Retinal pigment epithelial cell (primary cell): ENCODE results near the gene GSK3B.

ENCODE experiments used
- DNase-seq: peaks from one replicate; pipeline ENCODE4 v3.0.0-alpha.2; 2010; ENCODE audit warnings: low read depth
- H3K4me3 ChIP-seq: 2 replicates; pipeline ENCODE4 v1.5.1; 2011; ENCODE audit warnings: mild to moderate bottlenecking, low read length, control low read depth, moderate library complexity
- TF ChIP-seq, protein P1 (sequence below): conservative IDR thresholded peaks from 2 replicates; pipeline ENCODE4 v1.5.1; 2011; ENCODE audit warnings: low read depth, low read length, control low read depth, inconsistent platforms

GSK3B gene

GRCh38 chr3:119783883-119784282 is 310.4 kb downstream of the GSK3B start:
- TF ChIP-seq, protein P1, sequence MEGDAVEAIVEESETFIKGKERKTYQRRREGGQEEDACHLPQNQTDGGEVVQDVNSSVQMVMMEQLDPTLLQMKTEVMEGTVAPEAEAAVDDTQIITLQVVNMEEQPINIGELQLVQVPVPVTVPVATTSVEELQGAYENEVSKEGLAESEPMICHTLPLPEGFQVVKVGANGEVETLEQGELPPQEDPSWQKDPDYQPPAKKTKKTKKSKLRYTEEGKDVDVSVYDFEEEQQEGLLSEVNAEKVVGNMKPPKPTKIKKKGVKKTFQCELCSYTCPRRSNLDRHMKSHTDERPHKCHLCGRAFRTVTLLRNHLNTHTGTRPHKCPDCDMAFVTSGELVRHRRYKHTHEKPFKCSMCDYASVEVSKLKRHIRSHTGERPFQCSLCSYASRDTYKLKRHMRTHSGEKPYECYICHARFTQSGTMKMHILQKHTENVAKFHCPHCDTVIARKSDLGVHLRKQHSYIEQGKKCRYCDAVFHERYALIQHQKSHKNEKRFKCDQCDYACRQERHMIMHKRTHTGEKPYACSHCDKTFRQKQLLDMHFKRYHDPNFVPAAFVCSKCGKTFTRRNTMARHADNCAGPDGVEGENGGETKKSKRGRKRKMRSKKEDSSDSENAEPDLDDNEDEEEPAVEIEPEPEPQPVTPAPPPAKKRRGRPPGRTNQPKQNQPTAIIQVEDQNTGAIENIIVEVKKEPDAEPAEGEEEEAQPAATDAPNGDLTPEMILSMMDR = no peak
- no peak overlapping the region for H3K4me3 ChIP-seq

DNA sequence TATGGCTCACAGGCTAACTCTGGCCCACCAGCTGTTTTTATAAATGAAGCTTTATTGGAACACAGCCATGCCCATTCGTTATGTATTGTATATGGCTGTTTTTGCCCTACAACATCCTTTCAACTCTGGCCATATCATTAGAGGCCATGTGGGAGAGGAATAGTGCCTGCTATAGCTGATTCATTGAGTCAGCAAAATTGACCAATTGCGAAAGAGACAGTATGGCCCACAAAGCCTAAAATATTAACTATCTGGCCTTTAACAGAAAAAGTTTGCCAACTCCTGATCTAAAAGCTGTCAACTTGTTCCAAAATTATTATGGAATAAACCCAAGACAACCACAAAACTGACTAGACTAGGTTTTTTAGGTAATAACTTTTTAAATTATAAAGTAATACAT is 311.0 kb downstream of the GSK3B start:
- TF ChIP-seq, protein P1 = no peak
- DNase-seq = no peak
- no peak overlapping the region for H3K4me3 ChIP-seq

More at GRCh38 chr3:119783883-119784282, 310.4 kb downstream of the GSK3B start:
- no peak for DNase-seq

- DNase-seq = no peak
- TF ChIP-seq, protein P1 = no peak
These were observed 311.8 kb downstream of the GSK3B start for GRCh38 chr3:119782460-119782859.

GRCh38 chr3:119781330-119782198 is 312.7 kb downstream of the GSK3B start, which contains the start of gene NR1I2:
NR1I2 (plus strand) TSS chr3:119782101.
- no peak within 1 kb of the TSS for H3K4me3 ChIP-seq
- TF ChIP-seq, protein P1 = no peak
- DNase-seq = no peak

More at GRCh38 chr3:119782460-119782859, 311.8 kb downstream of the GSK3B start:
- no peak overlapping the region for H3K4me3 ChIP-seq

DNA sequence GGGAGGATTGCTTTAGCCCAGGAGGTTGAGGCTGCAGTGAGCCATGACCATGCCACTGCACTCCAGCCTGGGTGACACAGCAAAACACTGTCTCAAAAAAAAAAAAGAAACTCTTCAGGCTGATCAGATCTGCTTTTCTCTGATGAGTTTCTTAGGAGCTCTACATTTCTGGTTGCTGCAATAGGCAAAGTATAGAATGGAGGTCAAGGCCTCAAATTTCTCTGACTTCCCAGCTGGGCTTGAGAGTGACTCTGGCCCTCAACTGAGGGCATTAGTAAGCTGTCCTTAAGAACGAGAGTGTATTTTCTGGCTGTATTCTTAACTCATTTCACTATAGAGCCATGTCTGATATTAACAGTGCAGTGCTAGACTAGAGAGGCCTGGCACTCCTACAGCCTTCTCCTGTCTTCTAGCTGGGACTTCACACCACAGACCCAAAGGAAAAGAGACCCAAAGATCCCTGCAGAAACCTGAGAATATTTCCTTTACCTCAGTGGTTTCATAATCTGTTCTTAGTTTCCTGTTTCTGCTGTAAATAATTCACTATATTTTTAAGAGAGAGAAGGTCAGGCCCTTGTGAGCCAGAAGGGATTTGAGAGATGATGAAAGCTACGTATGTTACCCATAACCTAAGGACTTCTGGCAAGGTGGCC is 314.4 kb downstream of the GSK3B start:
- H3K4me3 ChIP-seq = no peak overlapping the region
- TF ChIP-seq, protein P1 = no peak
- DNase-seq = no peak

DNA sequence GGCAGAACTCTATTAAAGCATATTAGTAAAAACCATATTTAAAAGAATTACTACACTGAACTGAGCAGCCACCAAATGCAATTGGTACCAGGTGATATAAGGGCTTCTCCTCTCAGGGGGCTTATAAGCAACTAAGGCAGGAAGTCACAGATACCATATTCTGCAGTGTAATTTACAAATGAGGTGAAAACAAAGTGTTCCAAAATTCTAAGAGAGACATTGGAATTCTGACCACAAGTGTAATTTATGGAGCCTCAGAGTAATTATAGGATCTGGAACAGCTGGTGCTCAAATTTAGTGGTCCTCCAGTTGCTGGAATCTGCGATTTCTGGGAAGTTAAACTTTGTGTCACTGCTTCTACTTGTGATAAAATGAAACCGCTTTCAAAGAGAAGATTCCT is 315.4 kb downstream of the GSK3B start:
- H3K4me3 ChIP-seq = no peak overlapping the region
- TF ChIP-seq, protein P1 = no peak
- no peak for DNase-seq
